Measurements from ENCODE around the gene PLCH2.

DNA sequence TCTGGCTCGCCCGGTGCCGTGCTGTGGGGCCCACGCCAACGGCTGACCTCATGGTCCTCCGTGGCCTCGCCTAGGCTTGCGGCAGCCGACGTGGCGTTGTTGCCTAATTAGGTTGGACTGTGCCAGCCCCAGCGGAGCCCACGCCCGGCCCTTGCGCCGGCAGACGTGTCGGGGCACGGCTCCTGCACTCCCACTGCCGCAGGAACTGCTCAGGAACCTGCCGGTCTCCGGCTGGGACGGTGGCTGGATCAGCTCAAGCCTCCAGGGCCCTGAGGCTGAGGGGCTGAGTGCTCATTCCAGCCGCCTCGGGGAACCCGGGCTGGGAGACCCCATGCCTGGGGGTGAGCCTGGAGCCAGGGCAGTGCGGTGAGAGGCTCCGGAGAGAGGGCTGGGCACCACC lies 47.6 kb upstream of the PLCH2 start:
- TF ChIP-seq ZBTB8A (IDR thresholded peaks at IDR 0.05; ENCODE audit: partially characterized antibody) (no peak), KAT2B (IDR thresholded peaks at IDR 0.05; ENCODE audit: low read depth, low read length) (no peak), RAD51 (IDR thresholded peaks at IDR 0.05; ENCODE audit: borderline replicate concordance, low read depth) (no peak), MTA1 (IDR thresholded peaks at IDR 0.05; ENCODE audit: borderline replicate concordance) (no peak), POLR2AphosphoS5 (IDR thresholded peaks at IDR 0.05; ENCODE audit: control insufficient read depth, insufficient read depth, low read depth, low read length) (no peak), ZNF133 (CRISPR knock-in tag; IDR thresholded peaks at IDR 0.05) (no peak), ZBED1 (IDR thresholded peaks at IDR 0.05) (no peak), MEF2A (IDR thresholded peaks at IDR 0.05; ENCODE audit: control insufficient read depth, low read depth, low read length) (no peak), TARDBP (IDR thresholded peaks at IDR 0.05) (no peak)
- TF ChIP-seq, protein P1, sequence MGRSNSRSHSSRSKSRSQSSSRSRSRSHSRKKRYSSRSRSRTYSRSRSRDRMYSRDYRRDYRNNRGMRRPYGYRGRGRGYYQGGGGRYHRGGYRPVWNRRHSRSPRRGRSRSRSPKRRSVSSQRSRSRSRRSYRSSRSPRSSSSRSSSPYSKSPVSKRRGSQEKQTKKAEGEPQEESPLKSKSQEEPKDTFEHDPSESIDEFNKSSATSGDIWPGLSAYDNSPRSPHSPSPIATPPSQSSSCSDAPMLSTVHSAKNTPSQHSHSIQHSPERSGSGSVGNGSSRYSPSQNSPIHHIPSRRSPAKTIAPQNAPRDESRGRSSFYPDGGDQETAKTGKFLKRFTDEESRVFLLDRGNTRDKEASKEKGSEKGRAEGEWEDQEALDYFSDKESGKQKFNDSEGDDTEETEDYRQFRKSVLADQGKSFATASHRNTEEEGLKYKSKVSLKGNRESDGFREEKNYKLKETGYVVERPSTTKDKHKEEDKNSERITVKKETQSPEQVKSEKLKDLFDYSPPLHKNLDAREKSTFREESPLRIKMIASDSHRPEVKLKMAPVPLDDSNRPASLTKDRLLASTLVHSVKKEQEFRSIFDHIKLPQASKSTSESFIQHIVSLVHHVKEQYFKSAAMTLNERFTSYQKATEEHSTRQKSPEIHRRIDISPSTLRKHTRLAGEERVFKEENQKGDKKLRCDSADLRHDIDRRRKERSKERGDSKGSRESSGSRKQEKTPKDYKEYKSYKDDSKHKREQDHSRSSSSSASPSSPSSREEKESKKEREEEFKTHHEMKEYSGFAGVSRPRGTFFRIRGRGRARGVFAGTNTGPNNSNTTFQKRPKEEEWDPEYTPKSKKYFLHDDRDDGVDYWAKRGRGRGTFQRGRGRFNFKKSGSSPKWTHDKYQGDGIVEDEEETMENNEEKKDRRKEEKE (IDR thresholded peaks at IDR 0.05; ENCODE audit: borderline replicate concordance in 1 of 2, control insufficient read depth in 1 of 2, low read depth in 2 of 2, low read length in 1 of 2), result no peak
